ENCODE measurements around the gene PLPP1. TPM values are rescaled to one million over a fixed set of nuclear protein-coding genes. Genes with fewer than 3 reads are reported as not detected.

Gene PLPP1
- total and polyA plus RNA-seq, 2 of the 8 experiments (the other 6 are each of a cell fraction or from before 2014, with no cell fraction given): 43.7 to 91.3 TPM

- Histone ChIP-seq H4K8ac (ENCODE audit: extremely low read depth, insufficient read depth, low read length) (no peak overlapping the region), H3K18ac (ENCODE audit: extremely low read depth, low read length) (no peak overlapping the region), H2BK120ac (replicated peaks; ENCODE audit: low read depth, low read length) (no peak overlapping the region), H2AFZ (ENCODE audit: low read length) (no peak overlapping the region), H3K14ac (ENCODE audit: insufficient read length) (no peak overlapping the region), H3K23me2 (ENCODE audit: low read depth, low read length) (no peaks in the 10 kb centered on the region), H3K79me1 (ENCODE audit: low read depth, low read length) (no peaks in the 10 kb centered on the region), H3K27me3 (replicated peaks in 1 of 4; ENCODE audit: control insufficient read depth in 3 of 4, extremely low read depth in 1 of 4, insufficient read depth in 3 of 4, low read length in 3 of 4) (no peaks in the 10 kb centered on the region), H3K79me2 (ENCODE audit: control insufficient read depth in 1 of 2, insufficient read depth in 2 of 2, low read length in 2 of 2) (no peaks in the 10 kb centered on the region; a peak in 1 of 4 replicates), H3K4me1 (replicated peaks in 1 of 4; ENCODE audit: control insufficient read depth in 3 of 4, insufficient read depth in 4 of 4, low read length in 3 of 4) (peaks cover 0 to 2% (median 0%) of the 10 kb centered on the region in 4 experiments; a peak in 1 of 7 replicates), H3K9me3 (ENCODE audit: insufficient read depth in 2 of 2, low read depth in 1 of 2, low read length in 1 of 2) (no peaks in the 10 kb centered on the region), H4K20me1 (replicated peaks in 1 of 2; ENCODE audit: control insufficient read depth in 1 of 2, insufficient read depth in 2 of 2, low read length in 2 of 2) (peaks cover 0 to 2% of the 10 kb centered on the region in 2 experiments), H3K56ac (replicated peaks; ENCODE audit: insufficient read length, low read depth, low read length) (no peak overlapping the region), H2BK12ac (ENCODE audit: low read depth, low read length) (no peak overlapping the region), H3K4me2 (ENCODE audit: insufficient read depth in 1 of 2, low read depth in 2 of 2, low read length in 2 of 2) (no peak overlapping the region), H3K9ac (replicated peaks in 1 of 4; ENCODE audit: extremely low read depth in 1 of 4, low read depth in 3 of 4, low read length in 3 of 4) (no peak overlapping the region), H4K5ac (ENCODE audit: insufficient read length, low read depth, low read length) (no peak overlapping the region), H3K23ac (ENCODE audit: insufficient read length) (no peak overlapping the region), H2BK15ac (ENCODE audit: low read length) (no peak overlapping the region), H3K27ac (ENCODE audit: low read depth, low read length) (no peak overlapping the region), H3K4me3 (ENCODE audit: extremely low read depth in 1 of 4, insufficient read depth in 2 of 4, low read depth in 3 of 4, low read length in 4 of 4) (no peak overlapping the region), H4K91ac (replicated peaks; ENCODE audit: insufficient read length, low read length) (no peak overlapping the region), H3K4ac (replicated peaks; ENCODE audit: insufficient read length, low read depth, low read length) (no peak overlapping the region), H3K36me3 (ENCODE audit: control insufficient read depth in 2 of 4, insufficient read depth in 4 of 4, low read length in 3 of 4) (peaks cover 0 to 33% (median 8%) of the 10 kb centered on the region in 4 experiments; a peak in 4 of 8 replicates), H2AK5ac (ENCODE audit: low read depth, low read length) (no peak overlapping the region), H2BK5ac (ENCODE audit: low read depth, low read length) (no peak overlapping the region), H2BK20ac (ENCODE audit: low read length) (no peak overlapping the region)
- FAIRE-seq (no peak), DNase-seq (ENCODE audit: low read depth in 1 of 2, low spot score in 2 of 2) (no peak)
- CTCF ChIA-PET (ENCODE audit: partially characterized antibody): interaction anchor here (0.6 to 2.1 kb wide), 2 partner anchors 15 to 277 kb away, joined by 3 to 6 read pairs; no protein-coding TSS in a partner anchor
- POLR2A ChIA-PET (ENCODE audit: partially characterized antibody): no interaction called here
- TF ChIP-seq USF2 (IDR thresholded peaks at IDR 0.05; ENCODE audit: low read length) (no peak), POU5F1 (IDR thresholded peaks at IDR 0.05; ENCODE audit: low read depth, low read length) (no peak), RAD21 (IDR thresholded peaks at IDR 0.05 in 1 of 2, conservative IDR thresholded peaks at IDR 0.05 in 1 of 2; ENCODE audit: low read depth in 2 of 2, low read length in 2 of 2) (no peak)
Measured at GRCh38 chr5:55415071-55415470, 119.7 kb downstream of the PLPP1 start.

All from H1 (cell line).